COLO668 (cell line): ENCODE measurements around the gene EMC9.

ENCODE experiments used
- DNase-seq: peaks from one replicate; lab custom pipeline; 2025; ENCODE audit not compliant: unreplicated experiment; lab: John Stamatoyannopoulos, UW

The EMC9 gene

DNA sequence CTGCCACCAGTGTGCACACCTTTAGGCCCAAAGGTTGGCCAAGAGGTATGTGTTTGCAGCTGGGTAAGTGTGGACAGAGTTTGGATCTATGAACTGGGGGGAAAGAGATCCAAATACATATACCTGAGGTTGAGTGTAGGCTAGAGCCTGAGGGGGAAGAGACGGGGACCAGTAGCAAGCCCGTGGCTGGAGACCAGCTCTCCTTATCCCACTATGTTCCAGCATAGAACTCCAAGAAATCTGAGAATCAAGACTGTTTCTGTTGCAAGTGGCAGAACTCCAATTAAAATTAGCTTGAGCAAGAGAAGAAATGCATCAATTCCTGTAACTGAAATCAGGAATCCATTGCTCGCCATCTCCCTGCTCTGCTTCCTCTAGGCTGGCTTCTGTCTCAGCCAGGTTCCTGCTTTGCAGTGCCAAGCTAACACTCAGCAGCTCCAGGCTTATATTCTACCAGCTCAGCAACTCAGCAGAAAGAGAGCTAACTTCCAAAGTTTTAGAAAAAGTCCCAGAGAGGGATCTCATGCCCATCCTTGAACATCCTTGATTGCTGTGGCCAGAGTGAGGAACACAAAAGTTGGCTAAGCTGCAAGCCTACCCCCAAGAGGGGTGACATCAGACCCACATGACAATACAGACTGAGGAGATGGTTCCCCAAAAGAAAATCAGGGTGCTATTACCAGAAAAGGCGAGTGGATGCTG is 48.7 kb downstream of the EMC9 start:
- no peak for DNase-seq

- no peak for DNase-seq
Observed at GRCh38 chr14:24092110-24092504, 49.3 kb downstream of the EMC9 start.

DNA sequence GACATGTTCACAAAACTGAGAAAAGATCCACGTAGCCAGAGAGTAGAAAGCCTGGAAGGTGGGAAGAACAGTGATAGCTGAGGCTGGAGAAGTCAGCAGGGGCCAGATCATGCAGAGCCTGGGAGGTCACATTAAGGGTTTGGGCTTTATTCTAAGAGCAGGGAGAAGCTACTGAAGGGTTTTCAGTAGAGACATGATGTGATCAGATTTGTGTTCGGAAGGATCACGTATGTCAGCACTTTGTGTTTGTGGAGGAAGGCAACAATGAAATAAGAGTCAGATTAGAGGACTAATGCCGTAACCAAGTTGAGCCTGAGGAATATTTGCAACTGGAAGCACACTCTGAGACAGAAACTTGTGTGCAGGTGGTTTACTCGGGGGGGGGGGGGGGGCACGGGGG is 51.5 kb downstream of the EMC9 start:
- DNase-seq: no peak
